KG1 (cell line): ENCODE measurements around the gene ZNF584.

Experiments used
- DNase-seq: peaks from one replicate; lab custom pipeline; 2025; lab: John Stamatoyannopoulos, UW

The ZNF584 gene

DNA sequence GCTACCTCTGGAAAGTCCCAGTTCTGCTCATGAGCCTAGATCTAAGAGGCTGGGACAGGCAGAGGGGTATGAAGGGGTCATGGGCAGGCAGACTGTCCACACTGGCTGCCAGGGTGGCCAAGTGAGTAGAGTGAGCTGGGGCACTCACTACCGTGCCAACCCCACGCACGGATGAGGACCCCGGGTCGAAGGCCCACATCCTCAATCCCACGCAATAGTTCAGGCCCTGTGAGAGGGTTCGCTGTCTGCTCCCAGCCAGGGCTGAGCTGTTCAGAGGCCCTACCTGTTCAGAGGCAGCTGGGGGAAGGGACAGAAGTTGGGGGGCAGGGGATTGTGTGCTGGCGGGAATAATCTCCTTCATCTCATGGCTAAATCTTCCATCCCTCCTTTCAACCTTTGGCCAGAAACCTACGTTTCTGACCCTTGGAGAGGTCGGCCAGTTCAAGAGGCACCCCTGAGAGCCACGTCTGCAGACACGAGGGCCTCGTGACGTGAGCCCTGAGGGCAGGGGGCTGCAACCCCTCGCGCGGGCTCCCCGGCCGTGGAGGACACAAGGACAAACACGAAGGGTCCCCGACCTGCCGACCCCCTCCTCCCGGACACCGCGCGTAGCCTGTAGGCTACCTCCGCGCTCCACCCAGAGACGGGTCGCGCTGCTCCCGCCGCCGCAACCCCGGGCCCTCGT, 22.4 kb upstream of the ZNF584 start:
- no peak for DNase-seq

DNA sequence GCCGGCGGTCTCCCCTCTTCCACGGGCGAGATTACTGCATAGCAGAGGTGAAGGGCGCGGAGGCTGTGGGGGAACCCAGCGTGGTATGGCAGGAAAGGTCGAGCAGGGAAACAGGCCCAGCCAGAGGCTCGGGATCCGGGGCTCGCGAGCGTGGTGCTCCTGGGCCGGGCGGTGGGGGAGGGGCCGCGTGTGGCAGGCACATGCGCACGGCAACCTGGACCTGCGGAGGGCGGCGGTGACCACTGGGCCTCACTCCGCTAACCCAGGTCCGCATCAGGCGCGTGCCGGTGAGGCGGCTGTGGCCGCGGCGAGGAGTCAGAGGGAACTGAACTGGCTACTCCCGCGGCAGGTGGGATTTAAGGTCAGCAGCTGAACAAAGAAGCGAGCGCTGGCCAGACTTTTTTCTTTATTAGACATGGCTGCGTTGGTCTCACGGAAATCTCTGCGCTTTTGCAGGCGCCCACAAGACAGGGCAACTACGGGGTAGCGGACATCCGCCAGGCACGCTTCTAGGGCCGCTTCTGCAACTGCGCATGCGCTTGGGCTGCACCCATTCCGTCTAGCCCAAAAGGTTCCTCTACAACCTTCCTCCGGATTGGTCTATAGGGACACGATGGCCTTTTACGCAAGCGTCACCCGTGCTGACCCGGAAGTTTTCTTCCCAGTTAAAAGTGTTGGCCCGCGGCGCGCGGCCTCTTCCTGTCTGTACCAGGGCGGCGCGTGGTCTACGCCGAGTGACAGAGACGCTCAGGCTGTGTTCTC, 21.7 kb upstream of the ZNF584 start, which contains the start of gene RPS5:
TSS of gene RPS5 (plus strand) at position 694 of the 762 bp plus-strand sequence. CDS start 869 bp downstream, outside the sequence.
- peak; percentile 98 for DNase-seq

DNA sequence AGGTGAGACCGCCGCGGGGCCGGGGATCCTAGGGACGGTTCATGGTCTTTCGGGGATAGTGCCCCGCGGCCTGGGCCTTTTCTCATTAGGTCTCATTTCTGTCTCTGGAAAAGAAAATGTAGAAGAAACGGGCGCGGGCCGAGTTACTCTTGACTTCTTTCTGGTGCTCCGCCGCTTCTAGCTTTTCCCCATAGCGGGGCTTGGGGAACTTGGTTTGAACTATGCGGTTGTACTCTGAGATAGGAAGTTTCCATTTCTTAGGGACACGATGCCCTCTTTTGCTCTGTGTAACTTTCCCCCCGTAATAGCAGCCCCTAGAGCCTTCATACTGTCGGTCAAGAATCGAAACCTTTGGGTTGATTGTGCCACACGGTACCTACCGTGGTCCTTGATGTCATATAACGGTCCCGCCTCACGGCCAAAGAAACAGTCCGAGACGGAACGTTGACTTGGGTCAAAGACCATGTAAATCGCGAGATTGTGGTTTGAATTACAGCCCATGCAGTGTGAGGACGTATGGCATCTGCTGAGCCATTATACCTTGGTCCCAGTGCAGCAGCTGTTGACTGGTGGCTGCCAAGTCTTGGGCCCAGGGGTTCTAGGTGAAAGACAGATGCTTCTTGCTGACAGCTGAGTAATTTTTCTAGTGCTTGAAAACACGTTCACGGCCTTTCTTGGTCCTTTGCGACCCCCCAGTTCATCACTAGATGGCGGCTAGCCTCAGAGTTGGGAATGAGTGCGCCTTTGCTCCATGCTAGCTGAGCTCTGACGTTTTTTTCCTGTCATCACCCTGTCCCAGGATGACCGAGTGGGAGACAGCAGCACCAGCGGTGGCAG, 20.9 kb upstream of the ZNF584 start:
- no peak for DNase-seq

DNA sequence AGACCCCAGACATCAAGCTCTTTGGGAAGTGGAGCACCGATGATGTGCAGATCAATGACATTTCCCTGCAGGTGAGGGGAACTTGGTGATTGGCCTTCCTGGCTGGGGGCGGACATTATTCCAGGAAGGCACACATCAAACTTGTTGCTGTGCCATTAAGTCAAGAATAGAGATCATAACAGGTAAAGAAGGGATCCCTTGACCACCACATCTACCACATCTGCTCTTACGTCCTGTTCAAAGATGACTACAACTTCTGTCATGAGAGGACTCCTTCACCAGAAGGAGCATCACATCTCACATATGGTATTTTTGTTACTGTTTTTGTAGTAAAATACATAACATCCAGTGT, 20.3 kb upstream of the ZNF584 start:
- DNase-seq: no peak

DNA sequence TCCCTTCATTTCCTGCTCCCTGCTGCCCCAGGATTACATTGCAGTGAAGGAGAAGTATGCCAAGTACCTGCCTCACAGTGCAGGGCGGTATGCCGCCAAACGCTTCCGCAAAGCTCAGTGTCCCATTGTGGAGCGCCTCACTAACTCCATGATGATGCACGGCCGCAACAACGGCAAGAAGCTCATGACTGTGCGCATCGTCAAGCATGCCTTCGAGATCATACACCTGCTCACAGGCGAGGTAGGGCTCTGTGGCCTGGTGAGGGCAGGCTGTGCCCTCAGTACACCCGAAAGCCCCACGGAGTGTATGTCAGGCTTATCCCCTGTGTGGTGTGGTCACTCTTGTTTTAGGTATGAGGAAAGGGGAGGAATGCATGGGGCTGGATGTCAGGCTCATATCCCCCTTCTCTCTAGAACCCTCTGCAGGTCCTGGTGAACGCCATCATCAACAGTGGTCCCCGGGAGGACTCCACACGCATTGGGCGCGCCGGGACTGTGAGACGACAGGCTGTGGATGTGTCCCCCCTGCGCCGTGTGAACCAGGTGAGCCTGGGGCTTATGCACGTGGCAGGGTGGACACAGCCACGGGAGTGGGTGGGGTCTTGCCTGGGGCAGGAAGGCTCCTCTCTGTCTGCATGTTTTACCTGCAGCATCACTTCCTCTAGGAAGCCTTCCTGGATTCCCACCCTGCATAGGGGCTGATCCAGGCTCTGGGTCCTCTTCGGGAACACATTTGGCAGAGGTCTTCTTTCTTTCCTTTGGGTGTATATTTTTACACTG, 15.3 kb upstream of the ZNF584 start:
- DNase-seq: no peak

DNA sequence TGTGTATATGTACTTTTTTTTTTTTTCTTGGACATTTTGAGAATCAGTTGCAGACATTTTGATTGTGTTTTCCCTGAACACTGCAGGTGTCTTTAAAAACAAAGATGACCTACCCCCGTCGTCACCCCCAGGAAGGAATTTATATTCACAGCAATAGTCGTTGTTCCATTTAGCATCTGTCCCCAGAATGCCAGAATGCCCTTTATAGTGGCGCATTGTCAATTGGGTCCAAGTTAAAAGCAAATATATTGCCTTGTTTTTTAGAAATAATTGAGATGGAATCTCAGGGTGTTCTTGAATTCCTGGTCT, 14.8 kb upstream of the ZNF584 start:
- DNase-seq: no peak

DNA sequence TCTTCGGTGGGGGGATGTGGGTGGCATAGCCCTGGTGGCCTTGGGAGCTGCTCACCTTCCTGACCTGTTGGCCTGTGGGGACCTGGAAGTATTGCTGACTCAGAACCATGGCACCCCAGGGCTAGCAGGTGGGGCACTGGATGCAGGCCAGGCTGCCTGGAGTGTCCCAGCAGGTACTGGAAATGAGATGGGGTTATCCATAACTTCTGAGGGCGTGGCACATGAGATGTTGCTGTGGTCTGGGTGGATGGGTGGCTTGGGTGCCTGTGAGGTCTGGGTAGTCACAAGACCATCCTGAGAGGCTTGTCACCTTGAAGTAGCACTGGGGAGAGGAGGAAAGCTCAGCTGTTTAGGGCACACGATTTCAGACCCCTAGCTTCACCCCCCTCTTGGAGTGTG, 13.6 kb upstream of the ZNF584 start:
- no peak for DNase-seq

DNA sequence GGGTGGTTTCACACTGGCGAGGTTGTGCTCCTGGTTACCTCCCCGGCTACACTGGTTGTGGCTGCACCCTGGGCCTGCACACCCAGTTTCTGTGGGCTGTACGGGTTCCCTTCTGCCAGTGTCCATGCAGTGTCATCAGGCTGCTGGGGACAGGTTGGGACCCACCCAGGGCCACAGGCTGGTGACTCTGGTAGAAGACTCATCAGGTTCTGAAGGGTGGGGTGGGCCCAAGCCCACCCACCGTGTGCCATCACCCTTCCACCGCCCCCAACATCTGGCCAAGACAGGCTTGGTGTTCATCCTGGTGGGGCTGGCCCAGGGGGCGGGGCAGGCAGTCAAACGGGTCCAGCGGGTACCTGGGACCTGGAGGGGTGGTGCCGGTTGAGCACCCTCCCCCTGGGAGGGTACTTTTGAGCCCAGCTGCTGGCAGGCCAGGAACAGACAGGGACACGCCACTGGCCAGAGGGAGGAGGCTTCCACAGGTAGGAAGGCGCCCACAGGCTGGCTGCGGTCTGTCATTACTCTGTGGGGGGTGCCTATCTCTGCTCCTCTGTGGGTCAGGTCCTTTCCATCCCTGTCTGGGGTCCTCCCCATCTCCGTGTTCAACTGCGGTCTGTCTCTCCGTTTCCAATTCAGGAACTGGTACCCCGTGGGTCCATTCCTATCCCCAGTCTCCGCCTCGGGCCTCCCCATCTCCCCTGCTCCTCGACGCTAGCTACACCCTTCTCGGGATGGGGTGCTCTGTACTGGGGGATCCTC, 13.1 kb upstream of the ZNF584 start, which contains the start of gene RNF225:
TSS of gene RNF225 (plus strand) at position 437 of the 759 bp plus-strand sequence. CDS start 434 bp downstream, outside the sequence.
- no peak for DNase-seq

DNA sequence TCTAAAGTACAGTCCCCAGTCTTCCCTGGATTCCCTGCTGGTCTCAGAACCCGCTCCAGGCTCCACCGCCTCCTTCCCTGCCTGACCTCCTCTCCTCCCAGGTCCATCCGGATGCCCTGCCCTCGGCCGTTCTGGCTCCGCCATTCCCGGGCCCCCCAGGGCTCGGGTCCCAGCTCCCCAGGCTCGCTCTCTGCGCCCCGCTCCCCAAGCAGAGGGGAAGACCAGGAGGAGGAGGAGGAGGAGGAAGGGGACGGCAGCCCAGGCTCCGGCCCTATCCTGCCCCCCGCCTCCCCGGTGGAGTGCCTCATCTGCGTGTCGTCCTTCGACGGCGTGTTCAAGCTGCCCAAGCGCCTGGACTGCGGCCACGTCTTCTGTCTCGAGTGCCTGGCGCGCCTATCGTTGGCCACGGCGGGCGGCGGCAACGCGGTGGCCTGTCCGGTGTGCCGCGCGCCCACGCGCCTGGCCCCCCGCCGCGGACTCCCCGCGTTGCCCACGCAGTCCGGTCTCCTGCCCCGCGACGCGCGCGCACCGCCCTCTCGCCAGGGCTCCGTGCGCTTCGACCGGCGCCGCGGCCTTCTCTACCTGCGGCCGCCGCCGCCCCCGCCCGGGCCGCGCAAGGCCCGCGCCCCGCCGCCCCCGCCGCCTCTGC, 12.3 kb upstream of the ZNF584 start:
- no peak for DNase-seq

DNA sequence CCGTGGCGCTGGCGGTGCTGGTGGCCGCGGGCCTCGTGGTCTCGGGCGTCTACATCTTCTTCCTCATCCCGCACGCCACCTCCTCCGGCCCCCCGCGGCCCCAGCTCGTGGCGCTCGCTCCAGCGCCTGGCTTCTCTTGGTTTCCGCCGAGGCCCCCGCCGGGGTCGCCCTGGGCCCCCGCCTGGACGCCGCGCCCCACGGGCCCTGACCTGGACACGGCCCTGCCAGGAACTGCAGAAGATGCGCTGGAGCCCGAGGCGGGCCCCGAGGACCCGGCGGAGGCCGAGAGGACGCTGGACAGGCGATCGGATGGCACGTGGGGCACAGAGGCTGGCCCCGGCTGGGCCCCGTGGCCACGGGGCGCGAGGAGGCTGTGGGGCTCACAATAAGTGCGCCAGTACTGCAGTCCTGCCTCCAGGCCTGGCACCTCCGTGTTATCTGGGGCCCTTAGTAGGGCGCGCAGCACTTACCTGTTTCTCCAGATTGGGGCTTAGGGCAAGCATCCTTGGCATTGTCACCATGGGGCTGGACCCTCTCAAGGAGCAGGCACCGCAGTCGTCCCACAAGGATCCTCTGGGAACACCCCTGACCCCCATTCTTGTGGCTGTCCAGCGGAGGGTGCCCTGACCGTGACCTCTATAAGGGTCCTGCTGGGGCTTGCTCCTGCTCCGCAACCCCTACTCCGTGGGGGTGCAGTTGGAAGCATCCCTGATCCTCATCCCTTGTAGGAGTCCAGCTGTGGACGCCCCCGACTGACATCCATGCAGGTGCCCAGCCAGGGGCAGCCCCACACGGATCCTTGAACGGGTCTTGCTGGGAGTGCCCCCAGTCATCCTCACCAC, 11.5 kb upstream of the ZNF584 start:
- DNase-seq: no peak

DNA sequence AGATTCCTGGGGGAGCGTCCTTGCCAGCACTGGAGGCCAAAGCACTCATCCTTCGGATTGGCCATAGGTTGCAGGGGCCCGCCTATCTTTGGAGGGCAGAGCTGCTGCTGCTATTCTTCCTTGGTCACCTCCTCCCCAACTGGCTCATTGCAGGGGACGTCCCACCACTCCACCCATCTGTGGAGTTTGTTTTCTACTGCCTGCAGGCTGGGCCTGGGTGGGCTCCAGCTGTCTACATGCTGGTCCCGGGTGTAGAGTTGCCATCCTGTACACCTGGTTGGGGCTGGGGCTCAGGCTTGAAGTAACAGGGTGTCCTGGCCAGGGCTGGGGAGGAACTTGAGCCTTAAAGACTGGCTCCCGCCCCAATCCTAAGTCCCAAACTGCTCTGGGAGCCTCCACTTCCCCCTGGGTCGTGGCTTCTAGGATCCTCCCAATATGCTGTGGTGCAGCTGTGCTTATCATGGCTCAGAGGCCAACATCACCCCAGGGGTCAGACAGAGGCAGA, 10.9 kb upstream of the ZNF584 start:
- DNase-seq: no peak

DNA sequence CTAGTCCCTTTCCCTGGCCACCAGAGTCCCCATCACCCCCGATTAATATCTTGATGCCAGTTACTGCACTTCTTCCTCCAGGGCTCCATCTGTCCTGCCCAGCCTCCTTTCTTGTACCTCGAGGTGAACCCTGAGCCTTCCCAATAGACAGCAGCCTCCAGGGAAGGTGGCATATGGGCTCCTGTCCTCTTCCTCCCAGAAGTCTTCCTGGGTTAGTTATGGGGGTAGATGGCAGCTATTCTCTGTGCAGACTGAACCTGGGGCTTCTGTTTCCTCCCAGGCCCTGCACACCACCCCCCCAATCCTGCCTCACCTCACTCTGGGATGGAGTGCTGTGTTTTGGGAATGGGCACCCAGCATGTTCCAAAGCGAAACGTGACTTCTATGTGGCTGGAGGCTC, 10.4 kb upstream of the ZNF584 start:
- no peak for DNase-seq

DNA sequence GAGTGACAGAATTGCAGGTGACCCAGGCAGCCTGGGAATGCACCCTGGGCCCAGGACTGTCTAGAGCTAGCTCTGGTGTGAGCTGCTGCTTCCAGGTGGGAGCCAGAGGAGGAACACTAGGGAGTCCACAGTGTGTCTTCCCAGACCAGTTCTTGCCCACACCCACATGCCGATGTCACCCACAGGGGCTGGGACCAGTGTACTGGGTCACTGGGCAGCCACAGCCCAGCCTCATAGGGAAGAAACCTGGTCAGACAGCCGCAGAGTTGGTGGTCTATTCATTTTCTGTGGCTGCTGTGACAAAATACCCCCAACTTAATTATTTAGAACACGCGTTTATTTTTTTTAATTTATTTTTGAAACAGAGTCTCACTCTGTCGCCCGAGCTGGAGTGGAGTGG, 9.9 kb upstream of the ZNF584 start:
- no peak for DNase-seq

DNA sequence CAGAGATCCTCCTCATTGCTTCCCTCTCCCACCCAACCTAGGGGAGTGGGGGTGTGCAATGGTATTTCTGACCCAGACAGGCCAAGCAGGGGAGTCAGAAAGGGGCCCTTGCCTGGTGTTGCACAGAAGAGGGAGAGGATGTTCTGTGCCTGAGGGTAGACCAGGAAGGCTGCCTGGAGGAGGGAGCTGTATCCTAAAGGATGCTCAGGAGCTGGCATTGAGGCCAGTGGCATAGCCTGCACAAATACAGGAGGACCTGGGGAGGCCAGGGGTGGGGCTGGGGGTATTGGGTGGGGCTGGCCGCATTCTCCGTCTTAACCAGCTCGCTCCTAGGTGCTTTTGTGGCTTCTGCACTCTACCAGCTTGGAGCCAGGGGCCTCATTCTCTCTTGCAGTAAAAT, 8.5 kb upstream of the ZNF584 start:
- no peak for DNase-seq

DNA sequence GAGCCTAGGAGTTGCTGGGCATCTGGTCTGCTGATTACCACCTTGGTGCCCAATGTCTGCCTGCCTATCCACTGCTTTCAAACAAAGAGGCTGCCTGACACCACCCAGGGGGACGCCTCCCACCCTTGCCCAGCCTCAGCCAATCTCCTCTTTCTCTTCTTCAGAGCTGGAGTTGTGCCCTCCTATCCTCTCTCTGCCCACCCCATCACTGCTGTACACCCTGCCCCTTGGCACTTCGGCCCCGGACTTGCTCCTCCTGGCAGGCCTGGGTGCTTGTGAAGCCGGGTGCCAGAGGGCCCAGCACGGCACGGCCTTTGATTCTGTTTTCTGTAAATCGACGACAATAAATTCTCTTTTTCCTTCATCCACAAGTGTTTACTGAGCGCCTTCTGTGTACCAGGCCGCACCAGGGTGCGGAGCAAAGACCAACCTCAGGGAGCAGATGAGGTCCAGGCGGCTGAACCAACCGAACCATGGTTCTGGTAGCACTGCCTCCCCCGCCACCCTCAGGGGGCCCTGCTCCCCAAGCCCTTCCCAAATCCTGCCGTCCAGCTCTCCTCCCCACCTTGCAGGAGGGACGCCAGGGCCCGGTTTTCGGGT, 8.0 kb upstream of the ZNF584 start:
- no peak for DNase-seq

DNA sequence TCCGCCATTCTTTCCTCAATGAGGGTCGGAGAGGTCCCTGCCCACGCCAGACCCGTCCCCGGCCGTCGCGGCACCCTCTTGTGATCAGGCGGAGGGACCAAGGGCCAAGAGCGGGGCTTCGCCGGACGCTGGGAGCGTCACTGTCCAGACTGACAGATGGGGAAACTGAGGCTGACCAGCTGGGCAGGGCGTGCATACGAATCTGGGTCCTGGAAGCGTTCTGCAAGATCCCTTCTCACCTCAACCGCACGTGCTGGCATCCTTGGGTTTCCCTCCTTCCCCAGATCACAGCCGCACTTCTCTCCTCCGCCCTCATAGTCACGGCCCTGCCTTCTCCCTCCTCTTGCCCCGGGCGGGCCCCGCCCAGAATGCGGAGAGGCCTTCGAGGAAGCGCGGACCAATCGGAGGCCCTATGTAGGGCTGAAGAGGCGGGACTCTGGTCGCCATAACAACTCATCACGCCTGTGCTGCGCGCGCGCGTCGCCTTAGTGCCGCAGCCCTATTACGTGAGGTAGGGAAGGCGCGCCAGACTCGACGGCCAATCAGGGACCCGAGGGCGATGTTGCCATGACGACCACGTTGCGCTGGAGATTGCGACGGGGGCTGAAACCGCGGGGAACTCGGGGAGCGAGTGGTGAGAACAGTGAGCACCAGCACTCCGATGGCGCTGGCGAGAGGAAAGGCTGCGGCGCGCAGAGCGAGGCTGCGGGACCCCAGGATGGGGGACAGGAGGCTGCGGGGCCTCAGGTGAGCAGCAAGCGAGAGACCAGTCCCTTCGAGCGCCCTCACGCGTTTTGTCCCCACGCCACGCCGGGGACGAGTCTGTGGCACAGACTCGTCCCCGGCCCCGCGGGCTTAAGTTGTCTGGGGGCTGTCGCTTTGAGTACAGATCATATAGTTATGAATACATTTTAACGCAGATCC, 7.3 kb upstream of the ZNF584 start:
- peak; percentile 98 for DNase-seq

DNA sequence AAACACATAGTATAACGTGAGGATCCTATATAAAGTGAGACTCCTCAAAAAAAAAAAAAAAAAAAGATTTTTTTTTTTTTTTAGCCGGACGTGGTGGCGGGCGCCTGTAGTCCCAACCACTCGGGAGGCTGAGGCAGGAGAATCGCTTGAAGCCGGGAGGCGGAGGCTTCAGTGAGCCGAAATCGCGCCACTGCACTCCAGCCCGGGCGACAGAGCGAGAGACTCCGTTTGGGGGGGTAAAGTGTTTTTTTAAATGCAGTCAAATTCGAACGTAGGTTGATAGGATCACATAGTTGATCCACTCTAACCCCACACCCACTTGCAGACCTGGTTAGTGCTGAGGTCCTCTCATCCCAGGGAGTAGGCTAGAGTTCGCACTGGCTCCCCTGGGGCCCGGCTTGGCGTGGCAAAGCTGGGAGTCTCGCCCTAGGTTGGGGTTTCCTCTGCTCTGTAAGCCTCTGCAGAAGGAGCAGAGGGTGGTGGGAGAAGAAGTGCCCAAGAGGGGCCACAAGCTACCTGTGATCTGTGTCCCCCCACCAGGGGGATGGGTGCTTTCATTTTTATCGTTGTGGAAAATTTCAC, 6.5 kb upstream of the ZNF584 start:
- DNase-seq: no peak
